ENCODE results near the gene SYN1.
A peak's percentile ranks its signal among the peaks of the same experiment; 100 is the strongest.

The SYN1 gene

DNA sequence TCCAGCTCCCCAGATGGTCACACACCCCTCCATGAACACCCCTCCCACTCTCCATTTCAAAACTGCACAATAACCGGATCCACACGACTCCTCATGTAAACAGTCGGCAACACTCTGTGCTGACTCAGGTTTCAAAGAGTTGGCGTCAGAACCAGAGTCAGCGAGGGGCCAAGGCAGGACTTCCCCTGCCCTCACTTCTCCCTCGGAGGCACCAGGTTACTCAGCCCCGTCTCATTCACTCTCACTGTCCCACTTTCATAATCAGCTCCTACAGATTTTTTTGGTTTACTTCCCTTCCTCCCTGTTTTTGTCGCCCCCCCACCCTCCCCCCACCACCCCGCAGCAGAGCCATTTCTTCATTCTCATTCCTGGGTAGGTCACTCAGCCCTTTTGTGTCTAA, 40.1 kb downstream of the SYN1 start:
- peak; percentile 85 for DNase-seq (ENCODE audit: low read depth)
- H3K4me3 ChIP-seq (ENCODE audit: low read length), result no peak overlapping the region
- TF ChIP-seq, protein P1, sequence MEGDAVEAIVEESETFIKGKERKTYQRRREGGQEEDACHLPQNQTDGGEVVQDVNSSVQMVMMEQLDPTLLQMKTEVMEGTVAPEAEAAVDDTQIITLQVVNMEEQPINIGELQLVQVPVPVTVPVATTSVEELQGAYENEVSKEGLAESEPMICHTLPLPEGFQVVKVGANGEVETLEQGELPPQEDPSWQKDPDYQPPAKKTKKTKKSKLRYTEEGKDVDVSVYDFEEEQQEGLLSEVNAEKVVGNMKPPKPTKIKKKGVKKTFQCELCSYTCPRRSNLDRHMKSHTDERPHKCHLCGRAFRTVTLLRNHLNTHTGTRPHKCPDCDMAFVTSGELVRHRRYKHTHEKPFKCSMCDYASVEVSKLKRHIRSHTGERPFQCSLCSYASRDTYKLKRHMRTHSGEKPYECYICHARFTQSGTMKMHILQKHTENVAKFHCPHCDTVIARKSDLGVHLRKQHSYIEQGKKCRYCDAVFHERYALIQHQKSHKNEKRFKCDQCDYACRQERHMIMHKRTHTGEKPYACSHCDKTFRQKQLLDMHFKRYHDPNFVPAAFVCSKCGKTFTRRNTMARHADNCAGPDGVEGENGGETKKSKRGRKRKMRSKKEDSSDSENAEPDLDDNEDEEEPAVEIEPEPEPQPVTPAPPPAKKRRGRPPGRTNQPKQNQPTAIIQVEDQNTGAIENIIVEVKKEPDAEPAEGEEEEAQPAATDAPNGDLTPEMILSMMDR (IDR thresholded peaks at IDR 0.05; ENCODE audit: insufficient read depth, low read depth, low read length, missing control alignments), result no peak

DNA sequence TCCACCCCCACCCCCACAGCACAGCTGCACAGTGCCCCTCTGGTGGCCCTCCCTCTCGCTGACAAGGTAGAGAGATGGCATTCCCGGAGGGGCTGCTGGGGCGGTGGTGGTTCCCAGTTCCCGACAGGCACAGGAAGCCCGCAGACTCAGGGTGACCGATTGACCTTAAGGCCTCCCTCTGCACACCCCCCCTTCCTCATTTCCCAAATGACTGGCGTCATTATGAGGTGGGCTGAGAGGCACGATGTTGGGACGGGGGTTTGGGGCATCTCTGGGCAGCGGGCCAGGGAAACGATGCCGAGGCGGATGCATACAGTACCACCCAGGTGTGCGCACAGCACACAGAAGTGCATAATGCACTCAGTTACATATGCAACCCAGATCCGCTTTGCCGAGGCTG, 41.0 kb downstream of the SYN1 start:
- no peak overlapping the region for H3K4me3 ChIP-seq (ENCODE audit: low read length)
- TF ChIP-seq, protein P1 (IDR thresholded peaks at IDR 0.05; ENCODE audit: insufficient read depth, low read depth, low read length, missing control alignments), result no peak
- no peak for DNase-seq (ENCODE audit: low read depth)

DNA sequence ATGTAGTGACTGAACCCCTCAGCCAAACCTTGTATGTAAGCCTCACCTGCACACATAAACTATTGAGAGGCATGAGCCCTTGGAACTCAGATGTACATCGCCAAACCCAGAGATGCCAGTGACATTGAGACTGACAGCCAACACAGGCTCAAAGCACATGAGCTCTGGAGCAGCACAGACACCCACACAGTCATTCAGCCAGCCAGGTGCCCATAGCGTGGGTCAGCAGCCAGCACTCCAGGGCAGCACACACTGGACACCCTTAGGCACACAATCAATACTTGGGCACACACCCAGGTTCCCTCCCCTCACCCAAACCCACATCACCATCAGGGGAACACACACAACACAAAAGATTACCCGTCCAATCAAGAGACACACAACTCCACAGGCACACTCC, 41.8 kb downstream of the SYN1 start:
- H3K4me3 ChIP-seq (ENCODE audit: low read length), result no peak overlapping the region
- TF ChIP-seq, protein P1 (IDR thresholded peaks at IDR 0.05; ENCODE audit: insufficient read depth, low read depth, low read length, missing control alignments), result no peak
- DNase-seq (ENCODE audit: low read depth), result no peak

DNA sequence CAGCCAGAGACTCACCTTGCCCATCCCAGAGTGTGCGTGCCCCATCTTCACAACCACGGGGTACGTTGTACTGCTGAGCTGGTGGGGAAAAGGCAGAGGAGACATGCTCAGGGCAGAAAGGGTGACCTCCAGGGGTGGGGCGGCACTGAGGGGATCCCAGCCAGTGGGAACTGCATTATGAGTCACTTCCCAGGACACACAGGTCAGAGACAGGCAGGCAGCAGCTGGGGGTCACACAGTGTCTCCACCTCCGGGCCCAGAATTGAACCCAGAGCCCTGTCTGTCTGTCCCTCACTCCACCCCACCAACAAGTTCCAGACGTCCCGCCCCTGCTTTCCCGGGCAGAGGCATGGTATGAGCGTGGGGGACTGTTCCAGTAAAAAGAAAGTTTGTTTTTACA, 42.2 kb downstream of the SYN1 start:
- no peak overlapping the region for H3K4me3 ChIP-seq (ENCODE audit: low read length)
- DNase-seq (ENCODE audit: low read depth), result no peak
- TF ChIP-seq, protein P1 (IDR thresholded peaks at IDR 0.05; ENCODE audit: insufficient read depth, low read depth, low read length, missing control alignments), result no peak

DNA sequence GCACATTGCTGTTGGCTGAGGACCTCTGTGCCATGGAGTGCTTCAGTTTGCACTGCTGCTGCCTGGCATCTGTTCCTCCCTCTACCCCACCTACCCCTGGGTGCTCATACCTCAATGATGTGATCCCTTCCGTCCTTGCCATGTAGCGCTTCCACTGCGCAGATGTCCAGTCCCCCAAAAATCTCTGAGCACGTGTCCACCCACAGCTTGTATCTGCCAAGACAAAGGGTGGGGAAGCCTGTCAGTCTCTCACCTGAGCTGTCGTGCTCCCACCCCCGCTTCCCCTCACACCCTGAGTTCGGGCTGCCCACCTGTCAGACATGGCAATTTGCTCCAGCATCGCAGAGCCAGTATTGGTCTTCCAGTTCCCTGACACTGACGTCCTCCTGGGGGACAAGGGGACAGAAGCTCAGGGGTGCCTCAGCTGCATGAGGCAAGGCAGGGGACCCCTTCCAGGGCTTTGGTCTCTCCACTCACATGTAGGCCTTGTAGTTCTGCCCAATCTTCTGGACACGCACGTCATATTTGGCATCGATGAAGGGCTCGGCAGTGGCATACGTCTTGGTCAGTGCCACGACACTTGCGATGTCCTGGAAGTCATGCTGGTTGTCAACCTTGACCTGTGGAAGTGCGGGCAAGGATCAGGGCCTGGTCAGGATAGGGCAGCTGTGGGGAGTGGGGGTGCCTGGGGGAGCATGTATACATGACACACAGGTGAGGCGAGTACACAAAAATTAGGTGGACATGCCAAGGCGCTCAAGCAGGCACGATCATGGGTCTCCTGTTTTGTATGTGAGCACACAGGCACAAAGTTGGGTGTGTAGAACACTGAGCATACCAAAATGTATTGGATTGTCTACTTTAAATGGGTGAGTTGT, 43.4 kb downstream of the SYN1 start:
- DNase-seq (ENCODE audit: low read depth), result no peak
- TF ChIP-seq, protein P1 (IDR thresholded peaks at IDR 0.05; ENCODE audit: insufficient read depth, low read depth, low read length, missing control alignments), result no peak
- no peak overlapping the region for H3K4me3 ChIP-seq (ENCODE audit: low read length)

DNA sequence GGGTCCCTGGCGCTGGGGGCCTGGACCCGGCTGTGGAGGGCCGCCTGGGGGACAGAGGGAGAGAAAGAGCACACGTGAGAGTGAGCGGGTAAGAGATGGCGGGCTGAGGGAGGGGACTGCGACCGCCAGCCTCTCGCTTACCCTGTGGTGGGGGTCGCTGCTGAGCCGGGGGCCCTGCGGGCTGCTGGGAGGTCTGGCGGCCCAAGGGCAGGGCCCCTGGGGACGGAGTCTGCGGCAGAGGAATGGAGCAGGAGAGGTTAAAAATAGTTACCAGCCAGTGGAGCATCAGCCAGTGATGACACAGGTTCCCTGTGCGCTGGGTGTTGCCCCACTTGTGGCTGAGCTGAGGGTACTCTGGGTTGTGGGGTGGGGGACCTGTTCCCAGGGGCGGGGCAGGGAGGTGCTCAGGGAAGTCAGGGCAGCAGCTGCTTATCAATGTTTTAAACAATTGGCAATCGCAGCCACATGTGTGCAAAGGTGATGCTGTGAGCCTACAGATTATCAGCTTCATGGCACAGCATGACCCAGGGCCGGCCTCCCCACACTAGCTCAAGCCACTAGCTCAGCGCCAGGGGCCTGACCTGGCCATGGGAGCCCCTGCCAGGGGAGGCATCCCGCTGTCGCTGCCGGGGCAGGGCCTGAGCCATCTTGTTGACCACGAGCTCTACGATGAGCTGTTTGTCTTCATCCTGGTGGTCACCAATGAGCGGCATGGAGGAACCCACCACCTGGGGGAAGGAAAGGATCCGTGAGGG, 44.9 kb downstream of the SYN1 start:
- H3K4me3 ChIP-seq (ENCODE audit: low read length), result no peak overlapping the region
- no peak for DNase-seq (ENCODE audit: low read depth)
- TF ChIP-seq, protein P1 (IDR thresholded peaks at IDR 0.05; ENCODE audit: insufficient read depth, low read depth, low read length, missing control alignments), result no peak
